Right lobe of liver (tissue), 6 donors: Measurements from ENCODE around the gene SOD1. TPM values are rescaled to one million over a fixed set of nuclear protein-coding genes. Genes with fewer than 3 reads are reported as not detected.
"Not testable (repeated sequence)": the region's sequence is repeated elsewhere in the genome, so short reads cannot be mapped to it uniquely, and the experiment has no call there.

Experiments used
- ATAC-seq, 4 donors: fragments of 200-7000 bp; cut with Tn5 transposase; one replicate each; pipeline ENCODE4 v1.9.1; 2020; ENCODE audit warnings: mild to moderate bottlenecking in 4 of 4, moderate library complexity in 4 of 4
- DNase-seq, 3 donors: peaks; one replicate each; pipeline ENCODE4 v3.0.0-alpha.2; 2020
- H3K27ac ChIP-seq, 3 donors: fragments of 200-600 bp; one replicate each; pipeline ENCODE4 v1.8.0; 2022
- H3K27me3 ChIP-seq, 2 donors: fragments of 200-600 bp; one replicate each; pipeline ENCODE4 v1.8.0; 2022
- H3K36me3 ChIP-seq, 4 donors: fragments of 200-600 bp; sonication (generic) in 1 of 4; one replicate each; pipeline versions ENCODE4 v1.5.1 to v1.8.0; 2017 to 2022; ENCODE audit warnings: control low read depth in 1 of 4
- H3K4me1 ChIP-seq, 4 donors: fragments of 200-600 bp; sonication (generic) in 1 of 4; one replicate each; pipeline versions ENCODE4 v1.5.1 to v1.8.0; 2017 to 2022; ENCODE audit warnings: control low read depth in 1 of 4
- H3K4me3 ChIP-seq, 3 donors: fragments of 200-600 bp; one replicate each; pipeline ENCODE4 v1.8.0; 2022
- H3K9me3 ChIP-seq, 4 donors: fragments of 200-600 bp; sonication (generic) in 1 of 4; one replicate each; pipeline versions ENCODE4 v1.5.1 to v1.8.0; 2017 to 2022; ENCODE audit warnings: control low read depth in 1 of 4
- POLR2A ChIP-seq: fragments of 450-650 bp; IDR thresholded peaks from one replicate; pipeline ENCODE4 v1.6.1; 2017; ENCODE audit warnings: antibody characterized with exemption, mild to moderate bottlenecking
- WGBS: methylation state at CpG from one replicate; pipeline ENCODE4 v1.1.6; 2018; ENCODE audit warnings: low coverage, low lambda C conversion rate; ENCODE audit not compliant: insufficient coverage; ENCODE audit errors: missing lambda C conversion rate; 5-methylcytosine and 5-hydroxymethylcytosine counted together
- intact Hi-C, 2 donors: fragments of 100-400 bp; cut with DNase I; formaldehyde crosslinking; loops; one replicate each; pipeline versions ENCODE4 v1.11.2 to v1.14.1; 2022
- total RNA-seq, 6 experiments: library from RNA; depleted of rRNA in 2 of 6; stranded (reverse); fragments of >200 nt in 2 of 6; fragmentation: NEBNext Ultra II Directional in 3 of 6; extraction: Animal tissue kit (Norgen Biotek cat#: 25700) in 3 of 6; gene quantifications; one replicate each; pipeline versions ENCODE4 v1.1.0 to v1.2.4, GENCODE V29; 2016 to 2023
- TF ChIP-seq, protein P1 (sequence below), 4 donors: fragments of 200-600 bp in 3 of 4; fragments of 450-650 bp in 1 of 4; IDR thresholded peaks; one replicate each; pipeline versions ENCODE4 v1.5.1 to v1.8.0; 2016 to 2022; ENCODE audit warnings: antibody characterized with exemption in 4 of 4, mild to moderate bottlenecking in 2 of 4
- donor health status: DM: no; HTN: yes; CAD: no.
- donor health status: DM: no; HTN: no; CAD: no.
- donor health status: DM: no; HTN: no; CAD: no.
- donor health status: DM: no; HTN: yes; CAD: no.
- donor health status: DM: no; HTN: yes; CAD: no.

Gene SOD1
- total RNA-seq, 6 experiments from 2014 or later = 398 to 1,176 (median 518) TPM

DNA sequence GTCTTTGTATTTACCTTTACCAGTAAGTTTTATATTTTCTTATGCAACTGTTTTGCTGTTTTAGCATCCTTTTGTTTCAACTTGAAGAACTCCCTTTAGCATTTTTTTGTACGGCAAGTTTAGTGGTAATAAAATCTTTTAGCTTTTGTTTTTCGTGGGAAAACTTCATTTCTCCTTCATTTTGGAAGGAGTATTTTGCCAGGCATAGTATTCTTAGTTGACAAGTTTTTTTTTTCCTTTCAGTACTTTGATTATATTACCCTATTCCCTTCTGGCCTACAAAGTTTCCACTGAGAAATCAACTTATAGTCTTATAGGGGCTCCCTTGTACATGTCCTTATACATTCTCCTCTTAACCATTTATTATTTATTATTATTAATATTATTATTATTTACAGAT is 22.6 kb upstream of the SOD1 start:
- DNase-seq = no peak
- ATAC-seq = no peak
- H3K9me3 ChIP-seq = no peaks in the 10 kb centered on the region
- 65% methylated on average over 2 of the region's 2 CpGs for WGBS
- no peaks in the 10 kb centered on the region for H3K36me3 ChIP-seq
- TF ChIP-seq, protein P1, sequence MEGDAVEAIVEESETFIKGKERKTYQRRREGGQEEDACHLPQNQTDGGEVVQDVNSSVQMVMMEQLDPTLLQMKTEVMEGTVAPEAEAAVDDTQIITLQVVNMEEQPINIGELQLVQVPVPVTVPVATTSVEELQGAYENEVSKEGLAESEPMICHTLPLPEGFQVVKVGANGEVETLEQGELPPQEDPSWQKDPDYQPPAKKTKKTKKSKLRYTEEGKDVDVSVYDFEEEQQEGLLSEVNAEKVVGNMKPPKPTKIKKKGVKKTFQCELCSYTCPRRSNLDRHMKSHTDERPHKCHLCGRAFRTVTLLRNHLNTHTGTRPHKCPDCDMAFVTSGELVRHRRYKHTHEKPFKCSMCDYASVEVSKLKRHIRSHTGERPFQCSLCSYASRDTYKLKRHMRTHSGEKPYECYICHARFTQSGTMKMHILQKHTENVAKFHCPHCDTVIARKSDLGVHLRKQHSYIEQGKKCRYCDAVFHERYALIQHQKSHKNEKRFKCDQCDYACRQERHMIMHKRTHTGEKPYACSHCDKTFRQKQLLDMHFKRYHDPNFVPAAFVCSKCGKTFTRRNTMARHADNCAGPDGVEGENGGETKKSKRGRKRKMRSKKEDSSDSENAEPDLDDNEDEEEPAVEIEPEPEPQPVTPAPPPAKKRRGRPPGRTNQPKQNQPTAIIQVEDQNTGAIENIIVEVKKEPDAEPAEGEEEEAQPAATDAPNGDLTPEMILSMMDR (IDR thresholded peaks at IDR 0.05) = no peak
- no peak for TF ChIP-seq POLR2A
- no peaks in the 10 kb centered on the region for H3K27me3 ChIP-seq
- intact Hi-C loops = no loop called here
- H3K27ac ChIP-seq = no peak overlapping the region
- H3K4me3 ChIP-seq = no peak overlapping the region
- H3K4me1 ChIP-seq = no peaks in the 10 kb centered on the region

DNA sequence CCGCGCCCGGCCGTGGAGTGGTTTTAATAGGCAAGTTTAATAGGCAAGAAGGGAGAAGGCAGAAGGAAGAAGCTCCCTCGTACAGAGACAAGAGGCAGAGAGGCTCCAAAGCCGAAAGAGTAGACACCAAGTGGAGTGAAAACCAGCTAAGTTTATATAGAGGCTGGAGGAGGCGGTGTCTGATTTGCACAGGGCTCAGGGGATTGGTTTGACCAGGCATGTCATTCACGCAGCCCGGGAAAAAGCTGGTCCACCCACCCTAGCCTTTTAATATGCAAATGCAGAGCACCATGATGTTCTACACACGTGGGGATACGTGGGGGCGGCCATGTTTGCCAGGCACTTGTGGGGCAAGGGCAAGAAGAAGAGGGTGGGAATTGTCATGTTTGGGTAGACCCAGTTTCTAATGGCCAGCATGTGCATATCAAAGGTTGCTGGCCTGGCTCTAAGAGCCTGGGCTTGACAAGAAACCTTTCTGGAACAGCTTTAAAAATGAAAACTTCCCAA is 18.0 kb upstream of the SOD1 start:
- TF ChIP-seq, protein P1 (IDR thresholded peaks at IDR 0.05) = no peak
- no peak for TF ChIP-seq POLR2A
- H3K27me3 ChIP-seq = no peaks in the 10 kb centered on the region
- no peak overlapping the region for H3K27ac ChIP-seq
- WGBS = 91% methylated on average over 9 of the region's 12 CpGs
- H3K9me3 ChIP-seq = no peaks in the 10 kb centered on the region
- ATAC-seq (no peak), DNase-seq (peak in 1 of 3 donors; percentile 20)
- peaks cover 0 to 3% (median 0%) of the 10 kb centered on the region in 4 donors for H3K36me3 ChIP-seq
- H3K4me3 ChIP-seq = no peak overlapping the region
- intact Hi-C loops = no loop called here
- H3K4me1 ChIP-seq = peaks cover 0 to 6% (median 0%) of the 10 kb centered on the region in 4 donors

DNA sequence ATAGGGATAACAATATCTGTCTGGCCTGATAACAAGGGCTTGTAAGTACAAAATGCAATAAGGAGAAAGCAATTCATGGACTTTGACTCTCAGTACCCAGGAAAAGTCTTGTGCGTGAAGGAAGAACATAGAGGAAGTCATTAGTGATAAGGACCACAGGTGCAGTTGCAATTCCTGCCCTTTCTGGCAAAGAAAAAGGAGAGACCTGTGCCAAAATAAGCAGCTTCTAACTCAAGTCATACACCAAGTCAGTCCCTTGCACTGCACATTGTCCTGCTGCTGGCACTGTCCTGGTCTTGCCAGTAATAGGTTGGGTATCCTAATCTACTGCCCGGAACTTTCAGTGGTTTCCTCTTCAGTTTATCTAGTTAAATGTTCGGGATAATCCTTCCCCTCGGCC is 14.8 kb upstream of the SOD1 start:
- no peak overlapping the region for H3K4me3 ChIP-seq
- no peaks in the 10 kb centered on the region for H3K27me3 ChIP-seq
- peaks cover 0 to 3% (median 0%) of the 10 kb centered on the region in 4 donors for H3K36me3 ChIP-seq
- no peaks in the 10 kb centered on the region for H3K9me3 ChIP-seq
- DNase-seq (no peak), ATAC-seq (peak; percentile 27 to 57 (median 49))
- H3K27ac ChIP-seq = no peak overlapping the region
- WGBS = 45% methylated on average over 3 of the region's 4 CpGs
- intact Hi-C loops = no loop called here
- peaks cover 0 to 6% (median 0%) of the 10 kb centered on the region in 4 donors for H3K4me1 ChIP-seq
- no peak for TF ChIP-seq POLR2A
- TF ChIP-seq, protein P1 (IDR thresholded peaks at IDR 0.05) = no peak

DNA sequence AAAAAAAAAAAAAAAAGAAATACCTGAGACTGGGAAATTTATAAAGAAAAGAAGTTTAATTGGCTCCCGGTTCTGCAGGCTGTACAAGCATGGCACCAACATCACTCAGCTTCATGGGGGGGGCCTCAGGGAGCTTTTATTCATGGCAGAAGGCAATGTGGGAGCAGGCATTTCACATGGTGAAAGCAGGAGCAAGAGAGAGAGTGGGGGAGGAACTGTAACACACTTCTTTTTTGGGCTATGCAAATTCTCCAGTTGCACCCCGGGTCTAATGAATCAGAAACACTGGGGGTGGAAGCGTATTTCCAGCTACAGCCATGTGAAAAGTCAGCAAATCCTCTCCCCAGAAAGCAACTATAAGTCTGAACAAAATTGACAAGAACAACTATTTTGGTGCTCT is 11.8 kb upstream of the SOD1 start:
- 82% methylated on average over 3 of the region's 3 CpGs for WGBS
- no peak for ATAC-seq
- Histone ChIP-seq H3K27me3 (no peaks in the 10 kb centered on the region), H3K36me3 (no peaks in the 10 kb centered on the region), H3K4me3 (no peak overlapping the region), H3K4me1 (peaks cover 0 to 17% (median 0%) of the 10 kb centered on the region in 4 donors), H3K9me3 (no peaks in the 10 kb centered on the region), H3K27ac (no peak overlapping the region)
- intact Hi-C loops = no loop called here
- TF ChIP-seq, protein P1 (IDR thresholded peaks at IDR 0.05) = no peak
- TF ChIP-seq POLR2A = no peak
- no peak for DNase-seq

DNA sequence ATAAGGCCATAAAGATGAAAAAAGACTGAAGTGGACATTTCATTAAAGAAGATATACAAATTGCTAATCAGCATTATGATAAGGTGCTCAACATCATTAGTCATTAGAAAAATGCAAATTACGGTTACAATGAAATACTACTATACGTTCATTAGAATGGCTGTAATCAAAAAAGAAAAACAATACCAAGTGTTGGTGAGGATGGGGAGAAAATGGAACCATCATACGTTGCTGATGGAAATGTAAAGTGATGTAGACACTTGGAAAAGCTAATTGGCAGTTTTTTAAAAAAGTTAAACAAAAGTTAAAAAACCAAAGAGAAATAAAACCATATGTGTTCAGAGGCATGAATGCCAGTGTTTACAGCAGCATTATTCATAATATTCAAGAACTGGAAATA is 8.6 kb upstream of the SOD1 start:
- no peak for TF ChIP-seq POLR2A
- TF ChIP-seq, protein P1 (IDR thresholded peaks at IDR 0.05) = no peak
- peak overlapping the region in 1 of 3 donors; percentile 49 for H3K27ac ChIP-seq
- DNase-seq = no peak
- H3K9me3 ChIP-seq = no peaks in the 10 kb centered on the region
- H3K27me3 ChIP-seq = no peaks in the 10 kb centered on the region
- H3K4me3 ChIP-seq = no peak overlapping the region
- 98% methylated on average over 3 of the region's 3 CpGs for WGBS
- H3K36me3 ChIP-seq = no peaks in the 10 kb centered on the region
- intact Hi-C loops = no loop called here
- H3K4me1 ChIP-seq = peaks cover 0 to 19% (median 0%) of the 10 kb centered on the region in 4 donors
- no peak for ATAC-seq

DNA sequence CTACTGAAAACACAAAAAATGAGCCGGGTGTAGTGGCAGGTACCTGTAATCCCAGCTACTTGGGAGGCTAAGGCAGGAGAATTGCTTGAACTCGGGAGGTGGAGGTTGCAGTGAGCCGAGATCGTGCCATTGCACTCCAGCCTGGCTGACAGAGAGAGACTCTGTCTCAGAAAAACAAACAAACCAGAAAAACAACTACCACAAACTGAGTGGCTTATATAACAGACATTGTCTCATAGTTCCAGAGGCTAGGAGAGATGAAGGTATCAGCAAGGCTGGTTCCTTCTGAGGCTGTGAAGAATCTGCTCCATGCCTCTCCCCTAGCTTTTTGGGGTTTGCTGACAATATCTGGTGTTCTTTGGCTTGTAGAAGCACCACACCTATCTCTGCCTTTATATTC is 8.0 kb upstream of the SOD1 start:
- H3K9me3 ChIP-seq, intact Hi-C loops, H3K36me3 ChIP-seq, H3K27me3 ChIP-seq, DNase-seq, H3K4me3 ChIP-seq: not testable (repeated sequence)
- ATAC-seq = peak; percentile 85 to 90 (median 88)
- 65% methylated on average over 4 of the region's 4 CpGs for WGBS
- peak overlapping the region in 2 of 3 donors; percentile 49 to 62 for H3K27ac ChIP-seq
- peaks cover 0 to 24% (median 0%) of the 10 kb centered on the region in 4 donors for H3K4me1 ChIP-seq
